Right atrium auricular region (tissue), 2 donors: ENCODE results near the gene SELENOS. TPM values are rescaled to one million over a fixed set of nuclear protein-coding genes. Genes with fewer than 3 reads are reported as not detected.

ENCODE experiments used
- DNase-seq: peaks from one replicate; pipeline ENCODE4 v3.0.0-alpha.2; 2019; ENCODE audit warnings: low spot score
- H3K27ac ChIP-seq, 2 donors: fragments of 200-600 bp; sonication (generic); 1 replicate in 1 of 2; 2 replicates in 1 of 2; pipeline ENCODE4 v1.5.1; 2016 to 2019
- H3K27me3 ChIP-seq, 2 donors: fragments of 200-600 bp; sonication (generic); one replicate each; pipeline versions ENCODE4 v1.5.1 to v1.6.0; 2017 to 2019
- H3K36me3 ChIP-seq: fragments of 200-600 bp; sonication (generic); one replicate; pipeline ENCODE4 v1.5.1; 2016
- H3K4me1 ChIP-seq, 2 donors: fragments of 200-600 bp; sonication (generic); one replicate each; pipeline versions ENCODE4 v1.5.1 to v1.6.0; 2017 to 2019
- H3K4me3 ChIP-seq, 2 donors: fragments of 200-600 bp; sonication (generic); 1 replicate in 1 of 2; 2 replicates in 1 of 2; pipeline ENCODE4 v1.5.1; 2017 to 2019; ENCODE audit warnings: mild to moderate bottlenecking in 1 of 2, moderate library complexity in 1 of 2
- H3K9me3 ChIP-seq, 2 donors: fragments of 200-600 bp; sonication (generic); one replicate each; pipeline ENCODE4 v1.5.1; 2019
- total RNA-seq, 2 donors: library from RNA; depleted of rRNA; stranded (reverse); fragments of >200 nt; gene quantifications; one replicate each; pipeline ENCODE4 v1.1.0, GENCODE V29; 2016
- TF ChIP-seq, protein P1 (sequence below), 2 donors: fragments of 200-600 bp; sonication (generic); IDR thresholded peaks; one replicate each; pipeline ENCODE4 v1.5.1; 2019; ENCODE audit warnings: antibody characterized with exemption in 2 of 2

Gene SELENOS, protein sequence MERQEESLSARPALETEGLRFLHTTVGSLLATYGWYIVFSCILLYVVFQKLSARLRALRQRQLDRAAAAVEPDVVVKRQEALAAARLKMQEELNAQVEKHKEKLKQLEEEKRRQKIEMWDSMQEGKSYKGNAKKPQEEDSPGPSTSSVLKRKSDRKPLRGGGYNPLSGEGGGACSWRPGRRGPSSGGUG
- 10 to 100 TPM; 52.4 to 60.6 TPM for total RNA-seq

DNA sequence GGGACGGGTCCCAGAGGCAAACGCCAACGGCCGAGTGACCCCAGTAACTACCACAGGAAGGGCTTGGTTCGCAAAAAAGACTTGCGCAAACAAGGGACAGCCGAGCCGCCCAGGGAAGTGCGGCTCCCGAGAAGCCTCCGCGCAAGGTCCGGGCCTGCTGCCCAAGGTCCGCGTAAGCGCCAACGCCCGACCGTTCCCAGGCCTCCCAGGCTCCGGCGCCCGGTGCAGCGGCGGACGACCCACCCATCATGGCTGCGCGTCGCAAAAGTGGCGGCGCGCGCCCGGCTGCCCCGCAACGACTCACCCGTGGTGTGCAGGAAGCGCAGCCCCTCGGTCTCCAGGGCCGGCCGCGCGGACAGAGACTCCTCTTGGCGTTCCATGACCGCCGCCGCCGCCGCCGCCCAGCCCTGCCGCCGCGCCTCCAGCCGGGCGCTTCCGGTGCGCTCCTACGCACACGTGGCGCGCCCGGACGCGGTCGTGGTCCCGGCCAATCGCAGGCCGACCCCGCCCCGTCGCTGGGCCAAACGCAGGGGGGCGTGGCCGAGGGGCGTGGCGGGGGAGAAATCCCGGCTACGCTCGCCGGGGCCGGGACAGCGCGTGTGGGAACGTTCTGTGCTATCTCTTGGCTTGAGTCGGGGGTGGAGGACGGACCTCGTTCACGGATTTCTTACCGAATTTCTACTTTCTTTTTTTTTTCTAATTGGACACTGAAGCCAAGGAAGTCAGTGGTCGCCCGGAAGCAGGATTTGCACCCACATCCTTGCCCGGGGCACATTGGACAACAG, at the start of gene SELENOS:
Gene SELENOS, minus strand, starts transcription at position 448 of the 785 bp plus-strand sequence. Its CDS starts 68 bp downstream, at position 380.
- TF ChIP-seq, protein P1, sequence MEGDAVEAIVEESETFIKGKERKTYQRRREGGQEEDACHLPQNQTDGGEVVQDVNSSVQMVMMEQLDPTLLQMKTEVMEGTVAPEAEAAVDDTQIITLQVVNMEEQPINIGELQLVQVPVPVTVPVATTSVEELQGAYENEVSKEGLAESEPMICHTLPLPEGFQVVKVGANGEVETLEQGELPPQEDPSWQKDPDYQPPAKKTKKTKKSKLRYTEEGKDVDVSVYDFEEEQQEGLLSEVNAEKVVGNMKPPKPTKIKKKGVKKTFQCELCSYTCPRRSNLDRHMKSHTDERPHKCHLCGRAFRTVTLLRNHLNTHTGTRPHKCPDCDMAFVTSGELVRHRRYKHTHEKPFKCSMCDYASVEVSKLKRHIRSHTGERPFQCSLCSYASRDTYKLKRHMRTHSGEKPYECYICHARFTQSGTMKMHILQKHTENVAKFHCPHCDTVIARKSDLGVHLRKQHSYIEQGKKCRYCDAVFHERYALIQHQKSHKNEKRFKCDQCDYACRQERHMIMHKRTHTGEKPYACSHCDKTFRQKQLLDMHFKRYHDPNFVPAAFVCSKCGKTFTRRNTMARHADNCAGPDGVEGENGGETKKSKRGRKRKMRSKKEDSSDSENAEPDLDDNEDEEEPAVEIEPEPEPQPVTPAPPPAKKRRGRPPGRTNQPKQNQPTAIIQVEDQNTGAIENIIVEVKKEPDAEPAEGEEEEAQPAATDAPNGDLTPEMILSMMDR (IDR thresholded peaks at IDR 0.05): peak in 1 of 2 donors; percentile 11
- DNase-seq: peak; percentile 93

DNA sequence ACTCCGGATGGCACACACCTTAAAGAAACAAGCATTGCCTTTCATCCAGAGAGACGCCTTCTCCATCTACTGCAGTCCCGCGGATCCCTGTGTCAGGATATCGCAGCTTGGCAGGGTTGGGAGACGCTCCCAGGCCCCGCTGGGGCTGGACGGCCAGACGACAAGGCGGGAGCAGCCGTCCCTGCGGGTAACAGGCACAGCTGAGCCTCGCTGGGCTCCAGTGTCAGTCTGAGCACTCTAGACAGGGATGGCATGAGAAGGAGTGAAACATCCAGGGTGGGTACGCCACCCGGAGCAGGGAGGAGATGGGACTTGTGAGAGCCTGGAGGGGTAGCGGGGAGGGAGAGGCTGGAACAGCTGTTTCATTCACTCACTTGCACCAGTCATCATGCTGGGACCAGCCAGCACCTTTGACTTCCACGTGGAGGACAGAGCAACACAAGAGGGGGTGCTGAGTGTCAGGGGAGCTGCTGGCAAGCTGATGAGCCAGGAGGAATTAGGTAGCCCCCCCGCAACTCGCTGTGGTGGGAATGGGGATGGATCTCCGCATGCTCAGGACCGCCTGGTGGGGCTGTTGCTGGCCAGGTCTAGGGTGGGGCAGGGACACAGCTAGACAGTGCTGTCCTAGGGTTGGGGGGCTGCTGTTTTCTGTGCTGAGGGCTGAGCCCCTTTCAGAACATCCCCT, 49.3 kb upstream of the SELENOS start:
- no peaks in the 10 kb centered on the region for H3K36me3 ChIP-seq
- no peak for DNase-seq
- no peaks in the 10 kb centered on the region for H3K9me3 ChIP-seq
- no peak overlapping the region for H3K4me3 ChIP-seq
- H3K27ac ChIP-seq: no peak overlapping the region
- no peaks in the 10 kb centered on the region for H3K27me3 ChIP-seq
- no peaks in the 10 kb centered on the region for H3K4me1 ChIP-seq
- TF ChIP-seq, protein P1 (IDR thresholded peaks at IDR 0.05): no peak

More for the DNA sequence above, at the start of gene SELENOS:
- H3K9me3 ChIP-seq: no peaks in the 10 kb centered on the region
- peak within 1 kb of the TSS; percentile 85 to 90 for H3K4me3 ChIP-seq
- no peaks in the 10 kb centered on the region for H3K27me3 ChIP-seq
- H3K27ac ChIP-seq: peak within 1 kb of the TSS; percentile 91 to 95
- peaks cover 0 to 25% of the 10 kb centered on the region in 2 donors for H3K4me1 ChIP-seq
- peaks cover 57% of the 10 kb centered on the region for H3K36me3 ChIP-seq

DNA sequence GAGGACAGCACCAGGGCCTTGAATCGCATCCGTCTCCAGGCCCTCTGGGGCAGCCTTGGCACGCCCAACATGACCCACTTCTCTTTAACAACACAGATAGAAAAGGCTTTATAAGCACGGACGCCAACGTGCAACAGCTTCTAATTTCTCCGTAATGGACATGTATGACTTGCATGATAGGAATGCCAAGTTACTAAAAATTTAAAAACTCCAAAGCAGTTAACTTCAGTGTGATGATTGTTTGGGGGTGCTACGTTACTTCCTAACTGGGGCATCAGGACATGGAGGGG, 48.7 kb upstream of the SELENOS start:
- Histone ChIP-seq H3K36me3 (no peaks in the 10 kb centered on the region), H3K9me3 (no peaks in the 10 kb centered on the region), H3K27me3 (no peaks in the 10 kb centered on the region), H3K4me1 (no peaks in the 10 kb centered on the region), H3K4me3 (no peak overlapping the region), H3K27ac (no peak overlapping the region)
- DNase-seq: no peak
- TF ChIP-seq, protein P1 (IDR thresholded peaks at IDR 0.05): no peak

DNA sequence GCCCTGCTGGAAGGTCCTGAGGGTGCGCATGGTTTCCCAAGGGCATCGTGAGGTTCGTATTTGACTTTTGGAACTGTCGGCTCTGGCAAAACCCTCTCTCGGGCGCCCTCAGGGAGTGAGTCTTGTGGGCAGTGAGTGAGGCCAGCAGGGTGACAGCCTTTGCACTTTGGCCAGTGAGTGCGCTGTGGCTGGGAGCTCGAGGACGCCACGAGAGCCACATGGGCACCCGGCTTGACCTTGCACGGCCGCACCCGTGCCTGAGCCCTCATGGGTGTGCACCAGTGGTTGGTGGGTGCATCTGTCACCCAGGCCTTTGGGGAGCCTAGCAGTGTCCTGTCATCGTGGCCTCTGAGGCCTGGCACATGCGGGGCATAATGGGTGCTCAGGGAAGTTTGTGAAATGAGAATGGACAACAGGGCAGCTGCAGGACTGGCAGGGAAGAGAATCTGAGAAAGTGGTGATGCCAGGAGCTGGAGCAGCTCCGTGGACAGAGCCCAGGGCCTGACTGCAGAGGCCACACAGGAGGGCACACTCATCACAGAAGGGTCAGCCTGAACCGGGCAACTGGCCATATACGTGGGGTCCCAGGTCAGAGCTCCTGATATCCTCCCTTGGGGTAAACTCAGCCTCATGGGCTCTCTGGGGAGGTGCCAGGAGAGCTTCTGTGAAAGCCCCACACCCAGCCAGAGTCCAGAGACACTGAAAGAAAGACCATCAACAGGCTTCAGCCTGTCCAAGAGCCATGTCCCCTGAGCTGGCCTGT, 48.2 kb upstream of the SELENOS start:
- no peak for DNase-seq
- TF ChIP-seq, protein P1 (IDR thresholded peaks at IDR 0.05): no peak
- no peaks in the 10 kb centered on the region for H3K27me3 ChIP-seq
- no peak overlapping the region for H3K27ac ChIP-seq
- no peaks in the 10 kb centered on the region for H3K4me1 ChIP-seq
- H3K4me3 ChIP-seq: no peak overlapping the region
- H3K9me3 ChIP-seq: no peaks in the 10 kb centered on the region
- no peaks in the 10 kb centered on the region for H3K36me3 ChIP-seq

DNA sequence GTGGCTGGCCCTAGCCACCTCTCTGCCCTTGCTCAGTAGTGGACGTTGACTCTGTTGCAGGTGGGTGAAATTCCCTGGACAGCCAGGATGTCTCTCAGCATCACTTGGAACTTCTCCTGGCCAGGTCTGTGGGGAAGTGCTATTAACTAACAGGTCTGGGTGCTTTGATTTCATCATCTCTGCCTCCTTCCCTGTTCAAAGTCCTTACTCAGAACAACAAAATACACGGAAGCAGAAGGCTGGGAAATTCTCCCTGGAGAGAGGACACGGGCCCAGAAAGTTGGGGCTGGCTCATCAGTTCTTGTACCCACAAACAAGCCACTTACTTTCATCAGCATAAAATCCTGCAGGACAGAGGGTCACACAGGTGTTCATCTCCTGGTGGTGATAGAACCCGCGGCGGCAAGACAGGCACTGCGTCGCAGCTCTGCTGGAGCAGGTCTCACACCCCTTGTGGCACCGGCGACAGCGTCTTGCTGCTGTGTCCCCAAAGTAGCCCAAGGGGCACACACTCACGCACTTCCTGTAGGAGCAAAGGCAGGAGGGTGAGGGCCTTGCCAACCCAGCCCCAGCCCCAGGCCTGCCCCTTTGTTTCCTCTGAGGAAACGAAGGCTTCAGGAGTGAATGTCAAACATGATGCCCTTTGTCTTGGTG, 47.4 kb upstream of the SELENOS start:
- no peak overlapping the region for H3K4me3 ChIP-seq
- DNase-seq: no peak
- H3K27me3 ChIP-seq: no peaks in the 10 kb centered on the region
- no peaks in the 10 kb centered on the region for H3K36me3 ChIP-seq
- no peaks in the 10 kb centered on the region for H3K9me3 ChIP-seq
- TF ChIP-seq, protein P1 (IDR thresholded peaks at IDR 0.05): no peak
- H3K4me1 ChIP-seq: no peaks in the 10 kb centered on the region
- no peak overlapping the region for H3K27ac ChIP-seq
